ENCODE measurements around the gene POLR3A. TPM values are rescaled to one million over a fixed set of nuclear protein-coding genes. Genes with fewer than 3 reads are reported as not detected.

Gene POLR3A
- total and polyA plus RNA-seq, 2 experiments from 2014 or later = 8.0 to 9.8 TPM

- H2AFZ ChIP-seq = no peak overlapping the region
- H3K4me1 ChIP-seq (ENCODE audit: insufficient read depth) = peaks cover 12% of the 10 kb centered on the region
- no peak for DNase-seq (ENCODE audit: low spot score)
- peaks cover 44% of the 10 kb centered on the region for H4K20me1 ChIP-seq (ENCODE audit: insufficient read depth, poor library complexity, severe bottlenecking)
- H3K79me2 ChIP-seq = peaks cover 61% of the 10 kb centered on the region
- H3K27ac ChIP-seq = no peak overlapping the region
- H3K36me3 ChIP-seq (replicated peaks; ENCODE audit: insufficient read depth, low read depth) = no peaks in the 10 kb centered on the region
- H3K9me2 ChIP-seq (replicated peaks; ENCODE audit: insufficient read depth) = no peaks in the 10 kb centered on the region
- H3K9me3 ChIP-seq (ENCODE audit: low read depth) = no peaks in the 10 kb centered on the region
- TF ChIP-seq CTCF (IDR thresholded peaks at IDR 0.05; ENCODE audit: poor library complexity) (no peak), EZH2 (IDR thresholded peaks at IDR 0.05; ENCODE audit: borderline replicate concordance) (no peak), EZH2phosphoT487 (IDR thresholded peaks at IDR 0.05; ENCODE audit: low read depth, severe bottlenecking, unreplicated experiment) (no peak)
- H3K4me3 ChIP-seq = no peak overlapping the region
- no peaks in the 10 kb centered on the region for H3K27me3 ChIP-seq
- 79% methylated on average over 9 of the region's 9 CpGs for WGBS (ENCODE audit: low lambda C conversion rate, missing lambda C conversion rate)
- peak overlapping the region; percentile 91 for H3K4me2 ChIP-seq
Observed at GRCh38 chr10:78035933-78036583, 6.7 kb upstream of the POLR3A start.

DNA sequence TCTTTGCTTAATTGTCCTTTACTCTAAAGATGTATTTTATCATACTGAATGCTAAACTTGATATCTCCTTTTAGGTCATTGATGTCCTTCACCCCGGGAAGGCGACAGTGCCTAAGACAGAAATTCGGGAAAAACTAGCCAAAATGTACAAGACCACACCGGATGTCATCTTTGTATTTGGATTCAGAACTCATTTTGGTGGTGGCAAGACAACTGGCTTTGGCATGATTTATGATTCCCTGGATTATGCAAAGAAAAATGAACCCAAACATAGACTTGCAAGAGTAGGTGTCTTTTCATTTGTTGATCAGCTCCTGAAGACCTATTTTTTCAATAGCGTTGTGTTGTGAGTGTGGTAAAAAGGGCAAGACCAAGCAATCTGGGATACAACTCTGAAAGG, 6.1 kb upstream of the POLR3A start:
- Histone ChIP-seq H3K27ac (no peak overlapping the region), H2AFZ (no peak overlapping the region), H4K20me1 (ENCODE audit: insufficient read depth, poor library complexity, severe bottlenecking) (peaks cover 42% of the 10 kb centered on the region), H3K4me3 (no peak overlapping the region), H3K4me1 (ENCODE audit: insufficient read depth) (peaks cover 12% of the 10 kb centered on the region), H3K9me2 (replicated peaks; ENCODE audit: insufficient read depth) (no peaks in the 10 kb centered on the region), H3K27me3 (no peaks in the 10 kb centered on the region), H3K4me2 (peak overlapping the region; percentile 91), H3K79me2 (peaks cover 60% of the 10 kb centered on the region), H3K9me3 (ENCODE audit: low read depth) (no peaks in the 10 kb centered on the region), H3K36me3 (replicated peaks; ENCODE audit: insufficient read depth, low read depth) (no peaks in the 10 kb centered on the region)
- 93% methylated on average over 5 of the region's 5 CpGs for WGBS (ENCODE audit: low lambda C conversion rate, missing lambda C conversion rate)
- no peak for DNase-seq (ENCODE audit: low spot score)
- TF ChIP-seq CTCF (IDR thresholded peaks at IDR 0.05; ENCODE audit: poor library complexity) = no peak
- TF ChIP-seq EZH2 (IDR thresholded peaks at IDR 0.05; ENCODE audit: borderline replicate concordance) = no peak

DNA sequence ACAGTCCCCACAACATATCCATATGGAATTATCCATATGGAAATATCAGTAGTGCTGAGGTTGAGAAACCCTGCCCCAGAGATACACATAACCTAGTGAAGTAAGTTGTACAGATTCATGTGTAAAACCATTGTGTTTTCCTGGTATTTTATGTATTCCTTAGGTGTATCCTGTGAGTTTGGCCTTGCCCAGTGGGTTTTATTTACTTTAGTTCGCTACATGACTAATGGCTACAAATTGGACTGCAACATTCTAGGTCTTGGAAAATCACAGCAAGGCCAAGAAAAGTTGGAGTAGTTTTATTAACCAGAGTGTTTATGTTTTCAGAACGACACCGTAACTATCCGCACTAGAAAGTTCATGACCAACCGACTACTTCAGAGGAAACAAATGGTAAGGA, 5.7 kb upstream of the POLR3A start:
- Histone ChIP-seq H3K4me2 (peak overlapping the region; percentile 91), H3K9me3 (ENCODE audit: low read depth) (no peaks in the 10 kb centered on the region), H3K27me3 (no peaks in the 10 kb centered on the region), H3K4me3 (peak overlapping the region; percentile 37), H3K9me2 (replicated peaks; ENCODE audit: insufficient read depth) (no peaks in the 10 kb centered on the region), H3K36me3 (replicated peaks; ENCODE audit: insufficient read depth, low read depth) (no peaks in the 10 kb centered on the region), H3K79me2 (peaks cover 55% of the 10 kb centered on the region), H2AFZ (no peak overlapping the region), H3K4me1 (ENCODE audit: insufficient read depth) (peaks cover 12% of the 10 kb centered on the region), H4K20me1 (ENCODE audit: insufficient read depth, poor library complexity, severe bottlenecking) (peaks cover 42% of the 10 kb centered on the region), H3K27ac (peak overlapping the region; percentile 11)
- 75% methylated on average over 5 of the region's 5 CpGs for WGBS (ENCODE audit: low lambda C conversion rate, missing lambda C conversion rate)
- TF ChIP-seq CTCF (IDR thresholded peaks at IDR 0.05; ENCODE audit: poor library complexity) (no peak), EZH2phosphoT487 (IDR thresholded peaks at IDR 0.05; ENCODE audit: low read depth, severe bottlenecking, unreplicated experiment) (no peak), EZH2 (IDR thresholded peaks at IDR 0.05; ENCODE audit: borderline replicate concordance) (no peak)
- DNase-seq (ENCODE audit: low spot score) = no peak

All from hepatocyte (in vitro differentiated cells).